HCT116 (cell line): ENCODE results near the gene CDYL2. TPM values are rescaled to one million over a fixed set of nuclear protein-coding genes. Genes with fewer than 3 reads are reported as not detected.

Source experiments
- ATAC-seq: fragments of 200-7000 bp; cut with Tn5 transposase; 2 replicates; pipeline ENCODE4 v1.9.1; 2020; ENCODE audit warnings: mild to moderate bottlenecking, moderate library complexity
- BruUV-seq: library from RNA; stranded (reverse); fragments of 400-500 nt; replicated peaks from 2 replicates; lab custom pipeline; 2021; lab: Mats Ljungman, UMichigan
- CTCF ChIA-PET: fragments of 300-600 bp; sonication (Branson Sonifier 250); formaldehyde crosslinking; loops from one replicate; lab custom pipeline; 2021; ENCODE audit warnings: antibody characterized with exemption; lab: Charles Lee
- POLR2A ChIA-PET: fragments of 300-600, 350-600 bp; sonication (Branson Sonifier 250); formaldehyde crosslinking; loops from one replicate; lab custom pipeline; 2021; ENCODE audit warnings: antibody characterized with exemption; lab: Charles Lee
- RAD21 ChIA-PET, 2 experiments: fragments of 300-600 bp; sonication (Branson Sonifier 250); formaldehyde crosslinking; loops; one replicate each; lab custom pipeline; 2023; ENCODE audit warnings: low total read pairs in 2 of 2; ENCODE audit not compliant: uncharacterized antibody in 2 of 2, unreplicated experiment in 2 of 2, low non-redundant PET in 1 of 2; lab: Charles Lee
- DNase-seq: peaks from one replicate; pipeline ENCODE4 v3.0.0-alpha.2; 2010; ENCODE audit warnings: low read depth, low spot score
- H2AFZ ChIP-seq: fragments of 200-600 bp; shearing (Covaris generic), sonication (generic); 2 replicates; pipeline ENCODE4 v1.6.1; 2017; ENCODE audit warnings: low read depth, mixed run types, mixed read lengths, antibody characterized with exemption, low read length; ENCODE audit not compliant: poor library complexity, severe bottlenecking
- H3K27ac ChIP-seq: 2 replicates; pipeline ENCODE4 v1.5.1; 2012; ENCODE audit warnings: low read depth, low read length
- H3K27me3 ChIP-seq: fragments of 200-600 bp; sonication (generic); 2 replicates; pipeline ENCODE4 v1.6.1; 2016; ENCODE audit warnings: mixed run types, low read length, mixed read lengths; ENCODE audit not compliant: insufficient read depth
- H3K36me3 ChIP-seq, 2 experiments: fragments of 200-500 bp in 1 of 2; fragments of 200-600 bp in 1 of 2; sonication (Bioruptor generic) in 1 of 2; sonication (generic) in 1 of 2; 2 replicates each; pipeline versions ENCODE4 v1.5.1 to v1.6.1; 2014 to 2016; ENCODE audit warnings: low read length in 2 of 2, inconsistent platforms in 1 of 2, mixed read lengths in 1 of 2, mixed run types in 1 of 2; ENCODE audit not compliant: insufficient read depth in 2 of 2, control insufficient read depth in 1 of 2
- H3K4me1 ChIP-seq, 2 experiments: fragments of 200-600 bp in 1 of 2; sonication (generic) in 1 of 2; 2 replicates each; pipeline versions ENCODE4 v1.5.1 to v1.6.1; 2012 to 2017; ENCODE audit warnings: low read length in 2 of 2, inconsistent platforms in 1 of 2, mild to moderate bottlenecking in 1 of 2, mixed read lengths in 1 of 2, mixed run types in 1 of 2, moderate library complexity in 1 of 2; ENCODE audit not compliant: insufficient read depth in 2 of 2, control insufficient read depth in 1 of 2
- H3K4me2 ChIP-seq: fragments of 200-600 bp; sonication (generic); 2 replicates; pipeline ENCODE4 v1.6.1; 2017; ENCODE audit warnings: mixed run types, low read length, mixed read lengths
- H3K4me3 ChIP-seq, 2 experiments: fragments of 200-600 bp in 1 of 2; sonication (generic) in 1 of 2; replicated peaks in 1 of 2; 2 replicates each; pipeline ENCODE4 v1.5.1; 2011 to 2016; ENCODE audit warnings: low read length in 2 of 2, control low read depth in 1 of 2, low read depth in 1 of 2, mild to moderate bottlenecking in 1 of 2, mixed read lengths in 1 of 2, mixed run types in 1 of 2
- H3K79me2 ChIP-seq: fragments of 200-600 bp; sonication (generic); 2 replicates; pipeline ENCODE4 v1.6.1; 2017; ENCODE audit warnings: mild to moderate bottlenecking, mixed run types, low read length, moderate library complexity, mixed read lengths; ENCODE audit not compliant: insufficient read depth
- H3K9ac ChIP-seq: fragments of 200-600 bp; sonication (generic); 2 replicates; pipeline ENCODE4 v1.6.1; 2016; ENCODE audit warnings: low read length, mixed read lengths
- H3K9me2 ChIP-seq: fragments of 200-600 bp; sonication (generic), shearing (Covaris generic); 2 replicates; pipeline ENCODE4 v1.6.1; 2017; ENCODE audit warnings: mixed run types, mild to moderate bottlenecking, moderate library complexity; ENCODE audit not compliant: insufficient read depth
- H3K9me3 ChIP-seq, 2 experiments: fragments of 200-500 bp in 1 of 2; fragments of 200-600 bp in 1 of 2; sonication (Bioruptor generic) in 1 of 2; sonication (generic) in 1 of 2; 2 replicates each; pipeline ENCODE4 v1.6.1; 2014 to 2017; ENCODE audit warnings: low read length in 2 of 2, mixed read lengths in 2 of 2, inconsistent platforms in 1 of 2, low read depth in 1 of 2, mild to moderate bottlenecking in 1 of 2, mixed run types in 1 of 2, moderate library complexity in 1 of 2; ENCODE audit not compliant: control insufficient read depth in 1 of 2, insufficient read depth in 1 of 2
- H4K20me1 ChIP-seq: fragments of 200-600 bp; sonication (generic), shearing (Covaris generic); 2 replicates; pipeline ENCODE4 v1.6.1; 2017; ENCODE audit warnings: mixed run types, mild to moderate bottlenecking, moderate library complexity; ENCODE audit not compliant: insufficient read depth
- CBX3 ChIP-seq: IDR thresholded peaks from 2 replicates; pipeline ENCODE4 v1.6.1; 2012; ENCODE audit warnings: low read depth
- CEBPB ChIP-seq: IDR thresholded peaks from 2 replicates; pipeline ENCODE4 v1.6.1; 2012; ENCODE audit warnings: low read depth
- CTCF ChIP-seq, 3 experiments: fragments of 200-600 bp in 1 of 3; sonication (generic) in 1 of 3; IDR thresholded peaks in 2 of 3; conservative IDR thresholded peaks in 1 of 3; 2 replicates each; pipeline ENCODE4 v1.5.1; 2012 to 2017; ENCODE audit warnings: low read depth in 2 of 3, low read length in 2 of 3, antibody characterized with exemption in 1 of 3, borderline replicate concordance in 1 of 3, control low read depth in 1 of 3, mild to moderate bottlenecking in 1 of 3, mixed read lengths in 1 of 3, mixed run types in 1 of 3, moderate library complexity in 1 of 3; ENCODE audit not compliant: insufficient read depth in 1 of 3
- EGR1 ChIP-seq: IDR thresholded peaks from 2 replicates; pipeline ENCODE4 v1.6.1; 2012; ENCODE audit warnings: low read depth
- EZH2phosphoT487 ChIP-seq: fragments of 200-600 bp; IDR thresholded peaks from 2 replicates; pipeline ENCODE4 v1.6.1; 2018; ENCODE audit warnings: antibody characterized with exemption, borderline replicate concordance
- JUND ChIP-seq: IDR thresholded peaks from 2 replicates; pipeline ENCODE4 v1.6.1; 2012
- POLR2AphosphoS5 ChIP-seq: IDR thresholded peaks from 2 replicates; pipeline ENCODE4 v1.6.1; 2011; ENCODE audit warnings: mild to moderate bottlenecking, low read depth, low read length, moderate library complexity
- RAD21 ChIP-seq: IDR thresholded peaks from 2 replicates; pipeline ENCODE4 v1.6.1; 2012; ENCODE audit warnings: low read depth, mild to moderate bottlenecking
- SIN3A ChIP-seq: IDR thresholded peaks from 2 replicates; pipeline ENCODE4 v1.6.1; 2012; ENCODE audit warnings: low read depth
- SP1 ChIP-seq: IDR thresholded peaks from 2 replicates; pipeline ENCODE4 v1.6.1; 2012; ENCODE audit warnings: low read depth
- SRF ChIP-seq: IDR thresholded peaks from 2 replicates; pipeline ENCODE4 v1.6.1; 2012; ENCODE audit warnings: low read depth
- TCF7L2 ChIP-seq: IDR thresholded peaks from 2 replicates; pipeline ENCODE4 v1.7.0; 2011; ENCODE audit warnings: borderline replicate concordance, inconsistent platforms; ENCODE audit not compliant: insufficient read depth, insufficient read length; ENCODE audit errors: extremely low read depth
- YY1 ChIP-seq: IDR thresholded peaks from 2 replicates; pipeline ENCODE4 v1.6.1; 2011; ENCODE audit warnings: low read length, low read depth, moderate library complexity, mild to moderate bottlenecking; ENCODE audit not compliant: insufficient replicate concordance; ENCODE audit errors: extremely low read depth
- ZBTB33 ChIP-seq: IDR thresholded peaks from 2 replicates; pipeline ENCODE4 v1.6.1; 2011; ENCODE audit warnings: mild to moderate bottlenecking, low read length, moderate library complexity; ENCODE audit not compliant: insufficient replicate concordance; ENCODE audit errors: extremely low read depth
- ZFX ChIP-seq: fragments of 450-650 bp; IDR thresholded peaks from 2 replicates; pipeline ENCODE4 v1.6.1; 2017
- ZNF274 ChIP-seq: fragments of 200-500 bp; sonication (Bioruptor generic); IDR thresholded peaks from 2 replicates; pipeline ENCODE4 v1.6.1; 2014; ENCODE audit warnings: mild to moderate bottlenecking, low read depth, low read length, inconsistent platforms
- intact Hi-C: fragments of 100-400 bp; cut with micrococcal nuclease; formaldehyde crosslinking; loops from 2 replicates; pipeline ENCODE4 v1.10.0; 2022
- total RNA-seq: library from RNA; stranded (reverse); gene quantifications from one replicate; pipeline ENCODE4 v1.2.1, GENCODE V29; 2021; ENCODE audit not compliant: unreplicated experiment
- TF ChIP-seq, protein P1 (sequence below): IDR thresholded peaks from 2 replicates; pipeline ENCODE4 v1.6.1; 2012
- TF ChIP-seq, protein P2 (sequence below): IDR thresholded peaks from 2 replicates; pipeline ENCODE4 v1.6.1; 2012

Gene CDYL2
- total RNA-seq, 1 experiment from 2014 or later: 0.10 TPM

DNA sequence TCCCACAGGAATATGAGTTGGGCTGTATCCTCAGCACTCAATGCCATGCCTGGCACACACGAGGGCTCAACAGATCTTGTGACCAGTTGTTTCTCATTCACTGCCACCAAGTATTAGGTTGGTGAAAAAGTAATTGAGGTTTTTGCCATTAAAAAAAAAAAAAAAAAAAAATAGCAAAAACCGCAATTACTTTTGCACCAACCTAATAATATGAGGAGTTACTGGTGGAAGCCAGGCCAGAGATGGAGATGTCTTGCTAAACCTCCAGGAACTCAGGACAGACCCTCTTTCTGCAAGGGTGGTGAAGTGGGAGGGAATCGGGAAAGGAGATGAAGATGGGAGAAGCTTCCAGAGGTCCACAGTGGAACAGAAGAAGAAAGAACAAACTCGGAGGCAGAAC, 139.0 kb downstream of the CDYL2 start (continued):
- TF ChIP-seq CTCF (IDR thresholded peaks at IDR 0.05 in 2 of 3, conservative IDR thresholded peaks at IDR 0.05 in 1 of 3; ENCODE audit: borderline replicate concordance in 1 of 3, insufficient read depth in 1 of 3, low read depth in 2 of 3, low read length in 2 of 3) (no peak), SRF (no peak), SIN3A (no peak)
- TF ChIP-seq, all 23 proteins: peak for 0

DNA sequence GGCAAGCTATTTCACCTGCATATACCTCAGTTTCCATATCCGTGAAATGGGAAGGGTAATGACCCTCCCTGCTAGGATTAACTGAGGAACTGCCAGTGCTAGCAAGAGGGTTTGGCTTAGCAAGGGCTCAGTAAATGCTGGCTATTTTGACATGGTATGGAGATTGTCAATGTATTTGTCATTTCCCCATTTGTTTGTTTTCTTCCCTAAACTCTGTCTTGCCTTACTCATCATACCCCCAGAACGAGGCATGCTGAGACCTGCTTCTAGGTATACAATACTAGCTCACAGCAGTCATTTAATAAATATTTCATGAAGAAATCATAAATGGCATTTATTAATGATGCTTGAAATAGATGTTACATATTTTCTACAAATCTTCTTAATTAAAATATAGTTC, 139.6 kb downstream of the CDYL2 start:
- no peak for DNase-seq
- H4K20me1 ChIP-seq: no peaks in the 10 kb centered on the region; the same call in 1 of the 2 replicates
- no peak overlapping the region for H3K9ac ChIP-seq
- RAD21 ChIA-PET: no interaction called here
- intact Hi-C loops: no loop called here
- no peak overlapping the region for H3K4me3 ChIP-seq
- TF ChIP-seq ZBTB33: no peak
- no peak for TF ChIP-seq CBX3
- TF ChIP-seq ZFX: no peak
- TF ChIP-seq, protein P1, sequence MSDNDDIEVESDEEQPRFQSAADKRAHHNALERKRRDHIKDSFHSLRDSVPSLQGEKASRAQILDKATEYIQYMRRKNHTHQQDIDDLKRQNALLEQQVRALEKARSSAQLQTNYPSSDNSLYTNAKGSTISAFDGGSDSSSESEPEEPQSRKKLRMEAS: no peak
- TF ChIP-seq POLR2AphosphoS5: no peak
- no peak for TF ChIP-seq JUND
- TF ChIP-seq RAD21: no peak
- TF ChIP-seq YY1: no peak
- no peak for TF ChIP-seq ZNF274
- TF ChIP-seq, protein P2, sequence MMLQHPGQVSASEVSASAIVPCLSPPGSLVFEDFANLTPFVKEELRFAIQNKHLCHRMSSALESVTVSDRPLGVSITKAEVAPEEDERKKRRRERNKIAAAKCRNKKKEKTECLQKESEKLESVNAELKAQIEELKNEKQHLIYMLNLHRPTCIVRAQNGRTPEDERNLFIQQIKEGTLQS: no peak
- no peak for TF ChIP-seq EGR1
- TF ChIP-seq SRF: no peak
- TF ChIP-seq EZH2phosphoT487: no peak
- no peak for TF ChIP-seq SIN3A
- no peak for TF ChIP-seq SP1
- TF ChIP-seq CEBPB: no peak
- no peak for TF ChIP-seq TCF7L2
- no peak for TF ChIP-seq CTCF (IDR thresholded peaks at IDR 0.05 in 2 of 3, conservative IDR thresholded peaks at IDR 0.05 in 1 of 3; ENCODE audit: borderline replicate concordance in 1 of 3, insufficient read depth in 1 of 3, low read depth in 2 of 3, low read length in 2 of 3)
- CTCF ChIA-PET: no interaction called here
- H3K9me3 ChIP-seq: peaks cover 0 to 7% of the 10 kb centered on the region in 2 experiments; a peak in 1 of 4 replicates
- H3K36me3 ChIP-seq: no peaks in the 10 kb centered on the region
- no peaks in the 10 kb centered on the region for H3K4me1 ChIP-seq
- no peak overlapping the region for H3K27ac ChIP-seq
- H2AFZ ChIP-seq: no peak overlapping the region
- BruUV-seq: no TSS peak
- POLR2A ChIA-PET: no interaction called here
- no peaks in the 10 kb centered on the region for H3K27me3 ChIP-seq
- H3K4me2 ChIP-seq: no peak overlapping the region
- no peak for ATAC-seq
- H3K79me2 ChIP-seq: no peaks in the 10 kb centered on the region
- no peaks in the 10 kb centered on the region for H3K9me2 ChIP-seq
